Transverse colon (tissue), 4 donors: ENCODE measurements around the gene ROPN1L. TPM values are rescaled to one million over a fixed set of nuclear protein-coding genes. Genes with fewer than 3 reads are reported as not detected.

Experiments
- DNase-seq: peaks from one replicate; pipeline ENCODE4 v3.0.0-alpha.2; 2019
- H3K27ac ChIP-seq, 4 donors: fragments of 200-600 bp; sonication (generic); 2 replicates each; pipeline ENCODE4 v1.5.1; 2016 to 2018; ENCODE audit warnings: inconsistent platforms in 4 of 4
- H3K27me3 ChIP-seq: fragments of 200-600 bp; sonication (generic); 2 replicates; pipeline ENCODE4 v1.5.1; 2017; ENCODE audit warnings: inconsistent platforms
- H3K36me3 ChIP-seq, 4 donors: fragments of 200-600 bp; sonication (generic); 2 replicates each; pipeline ENCODE4 v1.5.1; 2017 to 2019; ENCODE audit warnings: inconsistent platforms in 4 of 4
- H3K4me1 ChIP-seq, 4 donors: fragments of 200-600 bp; sonication (generic); 2 replicates each; pipeline ENCODE4 v1.5.1; 2017 to 2020; ENCODE audit warnings: inconsistent platforms in 4 of 4
- H3K4me3 ChIP-seq, 4 donors: fragments of 200-600 bp; sonication (generic); 1 replicate in 1 of 4; 2 replicates in 3 of 4; pipeline versions ENCODE4 v1.5.1 to v1.6.1; 2017 to 2019; ENCODE audit warnings: inconsistent platforms in 4 of 4
- H3K9me3 ChIP-seq, 2 donors: fragments of 200-600 bp; sonication (generic); 2 replicates each; pipeline ENCODE4 v1.5.1; 2017 to 2019; ENCODE audit warnings: inconsistent platforms in 2 of 2
- EP300 ChIP-seq: sonication (generic); formaldehyde crosslinking; IDR thresholded peaks from one replicate; pipeline ENCODE4 v1.6.1; 2017; ENCODE audit warnings: antibody characterized with exemption, low read depth
- POLR2A ChIP-seq: fragments of 450-650 bp; IDR thresholded peaks from one replicate; pipeline ENCODE4 v1.6.1; 2016; ENCODE audit warnings: antibody characterized with exemption, mild to moderate bottlenecking, moderate library complexity
- POLR2AphosphoS5 ChIP-seq, 3 donors: sonication (generic); formaldehyde crosslinking; IDR thresholded peaks; one replicate each; pipeline ENCODE4 v1.6.1; 2016; ENCODE audit warnings: antibody characterized with exemption in 3 of 3
- WGBS, 2 donors: methylation state at CpG; one replicate each; pipeline ENCODE4 v1.1.5; 2018; ENCODE audit warnings: low coverage in 1 of 2; 5-methylcytosine and 5-hydroxymethylcytosine counted together
- in situ Hi-C, 4 donors: fragments of 200-750 bp; cut with MboI; loops; one replicate each; pipeline versions ENCODE4 v1.15.0 to v1.15.1; 2017; ENCODE audit warnings: low sequenced_read_pairs in 3 of 4, low pct_ligation_motif_present in 1 of 4, low pct_unique_long_range_greater_than_20kb in 1 of 4
- intact Hi-C: fragments of 100-400 bp; cut with DNase I; formaldehyde crosslinking; loops from one replicate; pipeline ENCODE4 v1.15.1; 2023; ENCODE audit warnings: low total_unique reads
- total RNA-seq, 4 donors: library from RNA; depleted of rRNA; stranded (reverse); fragments of >200 nt; gene quantifications; one replicate each; pipeline ENCODE4 v1.1.0, GENCODE V29; 2016
- TF ChIP-seq, protein P1 (sequence below), 5 experiments: fragments of 200-600 bp in 3 of 5; fragments of 450-650 bp in 2 of 5; sonication (generic) in 3 of 5; IDR thresholded peaks; 1 replicate in 2 of 5; 2 replicates in 3 of 5; pipeline ENCODE4 v1.5.1; 2016 to 2017; ENCODE audit warnings: antibody characterized with exemption in 5 of 5, inconsistent platforms in 3 of 5, mild to moderate bottlenecking in 2 of 5, moderate library complexity in 1 of 5

ROPN1L gene
- total RNA-seq, 4 donors from 2014 or later: 0.32 to 2.6 TPM; not detected in 2

DNA sequence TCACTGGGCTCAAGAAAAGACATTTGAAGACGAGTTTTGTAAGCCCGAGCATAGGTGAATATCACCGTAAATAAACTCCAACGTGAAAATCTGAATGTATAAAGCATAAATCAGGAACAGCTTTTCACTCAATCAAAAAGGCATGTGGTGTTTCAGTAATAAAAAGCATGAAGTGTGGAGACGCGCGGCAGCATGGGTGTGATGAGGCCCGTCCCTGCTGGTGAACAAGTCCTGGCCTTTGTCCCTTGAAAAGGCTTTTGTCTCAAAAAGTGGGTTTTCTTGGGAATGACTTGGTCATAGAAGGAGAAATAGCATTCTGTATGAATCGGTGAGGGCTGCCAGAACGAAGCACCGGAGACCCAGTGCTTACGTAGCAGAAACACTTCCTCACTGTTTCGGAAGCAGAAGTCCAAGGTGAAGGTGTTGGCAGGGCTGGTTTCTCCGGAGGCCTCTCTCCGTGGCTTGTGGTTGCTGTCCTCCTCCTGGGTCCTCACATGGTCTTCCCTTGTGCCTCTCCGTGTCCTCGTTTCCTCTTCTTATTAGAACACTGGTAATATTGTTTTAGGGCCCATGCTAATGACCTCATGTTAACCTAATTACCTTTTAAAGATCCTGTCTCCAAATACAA is 24.9 kb downstream of the ROPN1L start:
- 83 to 91% methylated on average over 9 to 17 of the region's 17 CpGs for WGBS, 2 donors
- in situ Hi-C loops (no loop called here), intact Hi-C loops (no loop called here)

DNA sequence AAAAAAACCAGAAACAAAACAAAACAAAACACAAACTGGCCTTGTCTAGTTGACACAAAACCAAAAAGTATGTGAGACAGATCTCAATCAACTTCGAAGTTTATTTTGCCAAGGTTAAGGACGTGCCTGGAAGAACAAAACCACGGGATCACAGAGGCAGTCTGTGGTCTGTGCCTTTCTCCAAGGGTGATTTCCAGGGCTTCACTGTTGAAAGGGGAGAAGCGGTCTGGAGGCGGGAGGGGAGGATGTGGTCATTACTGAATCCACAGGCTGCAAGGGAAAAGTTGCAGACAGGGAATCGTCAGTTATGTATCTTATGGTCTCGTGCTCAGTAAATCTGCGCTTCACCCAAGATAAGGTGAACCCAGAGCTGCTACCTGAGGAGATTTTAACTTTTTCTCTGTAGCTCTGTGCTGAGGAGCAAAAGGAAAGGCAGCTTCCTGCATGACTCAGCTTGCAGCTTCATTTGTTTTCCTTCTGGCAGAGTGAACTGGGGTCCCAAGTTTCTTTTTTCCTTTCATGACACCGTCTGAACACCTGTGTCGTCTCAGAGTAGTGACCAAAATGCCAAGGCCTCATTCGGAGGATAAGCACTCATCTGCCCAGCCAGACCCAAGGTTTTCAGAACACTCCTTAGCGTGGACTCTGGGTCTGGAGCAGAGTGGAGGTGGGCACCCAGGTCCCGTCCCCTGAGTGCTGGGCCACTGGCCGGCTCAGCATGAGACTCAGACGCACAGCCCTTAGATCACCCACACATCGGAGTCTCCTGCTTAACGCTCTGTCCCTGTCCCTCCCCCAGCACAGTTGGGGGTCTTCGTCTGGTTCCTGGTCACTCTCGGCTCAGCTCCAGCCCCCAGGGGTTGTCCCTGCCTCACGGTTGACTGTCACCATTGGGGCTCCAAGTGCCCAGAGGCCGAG is 25.9 kb downstream of the ROPN1L start:
- in situ Hi-C loops (no loop called here), intact Hi-C loops (no loop called here)
- Histone ChIP-seq H3K4me1 (no peaks in the 10 kb centered on the region), H3K9me3 (no peaks in the 10 kb centered on the region), H3K27me3 (no peaks in the 10 kb centered on the region), H3K27ac (no peak overlapping the region), H3K4me3 (no peak overlapping the region), H3K36me3 (no peaks in the 10 kb centered on the region)
- TF ChIP-seq, protein P1, sequence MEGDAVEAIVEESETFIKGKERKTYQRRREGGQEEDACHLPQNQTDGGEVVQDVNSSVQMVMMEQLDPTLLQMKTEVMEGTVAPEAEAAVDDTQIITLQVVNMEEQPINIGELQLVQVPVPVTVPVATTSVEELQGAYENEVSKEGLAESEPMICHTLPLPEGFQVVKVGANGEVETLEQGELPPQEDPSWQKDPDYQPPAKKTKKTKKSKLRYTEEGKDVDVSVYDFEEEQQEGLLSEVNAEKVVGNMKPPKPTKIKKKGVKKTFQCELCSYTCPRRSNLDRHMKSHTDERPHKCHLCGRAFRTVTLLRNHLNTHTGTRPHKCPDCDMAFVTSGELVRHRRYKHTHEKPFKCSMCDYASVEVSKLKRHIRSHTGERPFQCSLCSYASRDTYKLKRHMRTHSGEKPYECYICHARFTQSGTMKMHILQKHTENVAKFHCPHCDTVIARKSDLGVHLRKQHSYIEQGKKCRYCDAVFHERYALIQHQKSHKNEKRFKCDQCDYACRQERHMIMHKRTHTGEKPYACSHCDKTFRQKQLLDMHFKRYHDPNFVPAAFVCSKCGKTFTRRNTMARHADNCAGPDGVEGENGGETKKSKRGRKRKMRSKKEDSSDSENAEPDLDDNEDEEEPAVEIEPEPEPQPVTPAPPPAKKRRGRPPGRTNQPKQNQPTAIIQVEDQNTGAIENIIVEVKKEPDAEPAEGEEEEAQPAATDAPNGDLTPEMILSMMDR (IDR thresholded peaks at IDR 0.05): no peak
- TF ChIP-seq EP300: no peak
- TF ChIP-seq POLR2A: no peak
- TF ChIP-seq POLR2AphosphoS5 (IDR thresholded peaks at IDR 0.05): no peak
- no peak for DNase-seq
- 53 to 72% methylated on average over 6 to 21 of the region's 21 CpGs for WGBS, 2 donors

More for the DNA sequence above, 24.9 kb downstream of the ROPN1L start:
- Histone ChIP-seq H3K36me3 (no peaks in the 10 kb centered on the region), H3K27ac (no peak overlapping the region), H3K9me3 (no peaks in the 10 kb centered on the region), H3K4me1 (no peaks in the 10 kb centered on the region), H3K27me3 (no peaks in the 10 kb centered on the region), H3K4me3 (no peak overlapping the region)
- TF ChIP-seq, protein P1 (IDR thresholded peaks at IDR 0.05): no peak
- TF ChIP-seq POLR2A (no peak), EP300 (no peak), POLR2AphosphoS5 (IDR thresholded peaks at IDR 0.05) (no peak)
- no peak for DNase-seq

DNA sequence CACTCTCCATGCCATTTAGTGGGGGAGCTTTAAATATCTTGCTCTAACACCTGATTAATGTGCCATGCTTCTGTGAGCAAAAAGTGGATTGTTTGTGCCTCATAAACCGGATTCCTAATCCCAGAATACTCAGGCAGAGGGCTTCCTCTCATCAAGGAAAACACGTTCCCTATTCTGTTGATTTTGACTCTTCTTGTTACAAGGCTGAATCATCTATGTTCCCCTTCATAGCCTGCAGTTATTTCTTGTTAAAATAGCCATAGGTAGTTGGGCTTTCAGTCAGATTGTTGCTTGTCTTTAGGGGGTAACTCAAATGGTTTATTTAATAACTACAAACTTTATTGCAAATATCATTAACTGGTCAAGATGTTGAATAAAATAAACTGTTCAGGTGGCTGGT is 26.6 kb downstream of the ROPN1L start:
- Histone ChIP-seq H3K36me3 (no peaks in the 10 kb centered on the region), H3K27me3 (no peaks in the 10 kb centered on the region), H3K27ac (no peak overlapping the region), H3K4me3 (no peak overlapping the region), H3K9me3 (no peaks in the 10 kb centered on the region), H3K4me1 (no peaks in the 10 kb centered on the region)
- intact Hi-C loops: no loop called here
- no peak for DNase-seq
- 70% methylated on average over 2 of the region's 2 CpGs; no CpG with 5 or more reads in 1 of the 2 donors for WGBS, 2 donors
- TF ChIP-seq POLR2AphosphoS5 (IDR thresholded peaks at IDR 0.05): no peak
- TF ChIP-seq EP300: no peak
- TF ChIP-seq, protein P1 (IDR thresholded peaks at IDR 0.05): no peak
- TF ChIP-seq POLR2A: no peak
- in situ Hi-C loops: no loop called here

DNA sequence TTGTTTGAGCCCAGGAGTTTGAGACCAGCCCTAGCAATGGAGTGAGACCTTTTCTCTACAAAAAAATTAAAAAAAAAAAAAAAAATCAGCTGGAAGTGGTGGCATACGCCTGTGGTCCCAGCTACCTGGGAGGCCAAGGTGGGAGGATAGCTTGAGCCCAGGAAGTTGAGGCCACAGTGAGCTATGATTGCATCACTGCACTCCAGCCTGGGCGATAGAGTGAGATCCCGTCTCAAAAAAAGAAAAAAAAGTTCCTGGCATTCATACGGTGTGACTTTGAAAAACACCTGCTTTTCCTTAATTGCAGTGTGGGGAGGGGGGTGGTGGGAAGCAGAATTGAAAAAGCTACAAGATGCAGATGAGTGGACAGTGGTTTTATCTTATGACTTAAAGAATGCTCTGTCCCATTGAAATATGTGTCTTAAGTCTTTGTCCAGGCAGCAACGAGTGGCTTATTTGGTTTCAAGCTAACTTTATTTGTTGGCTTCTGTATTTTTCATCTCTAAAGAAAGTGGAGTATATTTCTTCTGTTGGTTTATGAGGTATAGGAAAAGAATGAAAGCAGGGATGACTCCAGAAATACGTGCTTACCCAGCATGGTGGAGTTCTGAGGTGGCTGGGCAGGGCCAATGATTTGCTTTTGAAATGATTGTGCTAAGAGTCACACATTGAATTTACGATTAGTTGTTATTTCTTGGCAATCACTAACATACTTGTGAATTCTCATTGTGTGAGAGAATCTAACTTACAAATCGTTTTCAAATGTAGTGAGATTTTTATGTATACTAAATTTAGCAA is 27.8 kb downstream of the ROPN1L start:
- 60 to 70% methylated on average over 8 of the region's 8 CpGs for WGBS, 2 donors

More for the DNA sequence above, 27.8 kb downstream of the ROPN1L start:
- Histone ChIP-seq H3K36me3 (no peaks in the 10 kb centered on the region), H3K4me1 (no peaks in the 10 kb centered on the region), H3K9me3 (no peaks in the 10 kb centered on the region), H3K4me3 (no peak overlapping the region), H3K27me3 (no peaks in the 10 kb centered on the region), H3K27ac (no peak overlapping the region)
- in situ Hi-C loops: no loop called here
- no peak for TF ChIP-seq EP300
- TF ChIP-seq, protein P1 (IDR thresholded peaks at IDR 0.05): no peak
- no peak for TF ChIP-seq POLR2A
- TF ChIP-seq POLR2AphosphoS5 (IDR thresholded peaks at IDR 0.05): no peak
- DNase-seq: no peak
- intact Hi-C loops: no loop called here
